K562 (cell line): Measurements from ENCODE around the gene PLEKHG4B. TPM values are rescaled to one million over a fixed set of nuclear protein-coding genes. Genes with fewer than 3 reads are reported as not detected.
A peak's percentile ranks its signal among the peaks of the same experiment; 100 is the strongest.

ENCODE experiments used
- E2F4 ChIP-seq: sonication (generic); formaldehyde crosslinking; IDR thresholded peaks from 2 replicates; pipeline ENCODE4 v1.8.0; 2022; ENCODE audit warnings: mild to moderate bottlenecking, low read depth, missing genetic modification reagents
- HLTF ChIP-seq: fragments of 450-650 bp; IDR thresholded peaks from 2 replicates; pipeline ENCODE4 v1.6.1; 2016
- KLF1 ChIP-seq: fragments of 450-650 bp; IDR thresholded peaks from 2 replicates; pipeline ENCODE4 v1.6.1; 2016; ENCODE audit warnings: missing genetic modification characterization, missing compliant biosample characterization
- PML ChIP-seq: IDR thresholded peaks from 2 replicates; pipeline ENCODE4 v1.6.1; 2012; ENCODE audit warnings: low read length, inconsistent platforms
- TAF1 ChIP-seq: IDR thresholded peaks from 2 replicates; pipeline ENCODE4 v1.6.1; 2011; ENCODE audit warnings: mild to moderate bottlenecking, low read length, moderate library complexity; ENCODE audit not compliant: insufficient read depth, control insufficient read depth, severe bottlenecking; ENCODE audit errors: extremely low read depth
- ZNF609 ChIP-seq: sonication (generic); formaldehyde crosslinking; IDR thresholded peaks from 2 replicates; pipeline ENCODE4 v1.8.1; 2023; ENCODE audit warnings: missing genetic modification reagents, mild to moderate bottlenecking, borderline replicate concordance
- polyA plus RNA-seq, 8 experiments: library from polyadenylated mRNA; depleted of rRNA in 4 of 8; stranded (reverse) in 5 of 8; unstranded in 3 of 8; fragments of >200 nt; fragmentation: Nextera tagmentation in 2 of 8; fragmentation: Illumina TruSeq in 1 of 8; extraction: Ambion mirVana in 2 of 8; extraction: Trizol in 1 of 8; gene quantifications; 2 replicates each; pipeline versions ENCODE4 v1.2.1 to v1.2.3, GENCODE V29; 2011 to 2014; ENCODE audit warnings: inconsistent platforms in 1 of 8, missing spikeins in 1 of 8
- total RNA-seq, 7 experiments: library from RNA; depleted of rRNA in 6 of 7; stranded (reverse); fragments of >200 nt in 6 of 7; fragmentation: Illumina TruSeq in 2 of 7; extraction: Trizol in 2 of 7; gene quantifications; 2 replicates each; pipeline versions ENCODE4 v1.2.1 to v1.2.3, GENCODE V29; 2011 to 2021; ENCODE audit warnings: low replicate concordance in 1 of 7

The PLEKHG4B gene
- total and polyA plus RNA-seq, 9 of the 15 experiments (the other 6 are each of a cell fraction or from before 2014, with no cell fraction given): 0.02 TPM; not detected in 8

- TF ChIP-seq ZNF609 (peak; percentile 84; the same call in 1 of the 2 replicates), E2F4 (CRISPR knock-in tag) (peak; percentile 67; the same call in 1 of the 2 replicates), HLTF (0 out of 2 replicates have a peak, but pooled peaks have one; percentile 19), PML (peak; percentile 73; the same call in 1 of the 2 replicates), KLF1 (tag) (0 out of 2 replicates have a peak, but pooled peaks have one; percentile 41), TAF1 (peak; percentile 80)
Observed at GRCh38 chr5:217494-218456, 125.8 kb downstream of the PLEKHG4B start, which contains the start of the genes CCDC127 and SDHA (continued).
